Panc1 (cell line): ENCODE results near the gene PPP1R16B. TPM values are rescaled to one million over a fixed set of nuclear protein-coding genes. Genes with fewer than 3 reads are reported as not detected.

Source experiments
- ATAC-seq: fragments of 200-7000 bp; cut with Tn5 transposase; 2 replicates; pipeline ENCODE4 v1.9.1; 2020; ENCODE audit warnings: mild to moderate bottlenecking, moderate library complexity
- BruUV-seq: library from RNA; stranded (reverse); fragments of 400-500 nt; replicated peaks from 2 replicates; lab custom pipeline; 2021; lab: Mats Ljungman, UMichigan
- CTCF ChIA-PET: fragments of 300-600 bp; sonication (Branson Sonifier 250); formaldehyde crosslinking; loops from one replicate; lab custom pipeline; 2022; ENCODE audit warnings: antibody characterized with exemption; lab: Charles Lee
- POLR2A ChIA-PET: fragments of 300-600 bp; sonication (Branson Sonifier 250); formaldehyde crosslinking; loops from one replicate; lab custom pipeline; 2022; ENCODE audit warnings: antibody characterized with exemption; lab: Charles Lee
- DNase-seq: peaks from one replicate; pipeline ENCODE4 v3.0.0-alpha.2; 2010; ENCODE audit warnings: low read depth, low spot score
- H3K27ac ChIP-seq: 2 replicates; pipeline ENCODE4 v1.5.1; 2011; ENCODE audit warnings: mild to moderate bottlenecking, low read length, inconsistent platforms
- H3K27me3 ChIP-seq: fragments of 200-500 bp; sonication (Bioruptor generic); 2 replicates; pipeline ENCODE4 v1.6.0; 2014; ENCODE audit warnings: low read length, inconsistent platforms; ENCODE audit not compliant: control insufficient read depth, insufficient read depth
- H3K36me3 ChIP-seq: fragments of 200-500 bp; sonication (Bioruptor generic); 2 replicates; pipeline ENCODE4 v1.5.1; 2014; ENCODE audit warnings: inconsistent platforms, mild to moderate bottlenecking, low read length, moderate library complexity; ENCODE audit not compliant: control insufficient read depth, insufficient read depth
- H3K4me1 ChIP-seq: 2 replicates; pipeline ENCODE4 v1.5.1; 2011; ENCODE audit warnings: inconsistent platforms, mild to moderate bottlenecking, low read length, moderate library complexity; ENCODE audit not compliant: control insufficient read depth, insufficient read depth
- H3K4me3 ChIP-seq, 2 experiments: 2 replicates each; pipeline ENCODE4 v1.5.1; 2011 to 2012; ENCODE audit warnings: low read depth in 2 of 2, low read length in 2 of 2, mild to moderate bottlenecking in 2 of 2, inconsistent platforms in 1 of 2, moderate library complexity in 1 of 2
- H3K9me3 ChIP-seq: fragments of 200-500 bp; sonication (Bioruptor generic); 2 replicates; pipeline ENCODE4 v1.5.1; 2014; ENCODE audit warnings: low read depth, mild to moderate bottlenecking, inconsistent platforms, low read length, moderate library complexity; ENCODE audit not compliant: control insufficient read depth, insufficient read depth
- POLR2AphosphoS5 ChIP-seq: IDR thresholded peaks from 2 replicates; pipeline ENCODE4 v1.6.1; 2012; ENCODE audit warnings: mild to moderate bottlenecking, low read depth, low read length, moderate library complexity
- SIN3A ChIP-seq: IDR thresholded peaks from 2 replicates; pipeline ENCODE4 v1.6.1; 2012; ENCODE audit warnings: low read depth, mild to moderate bottlenecking, low read length, moderate library complexity, borderline replicate concordance; ENCODE audit not compliant: insufficient read depth
- TCF7L2 ChIP-seq: IDR thresholded peaks from 2 replicates; pipeline ENCODE4 v1.6.1; 2011; ENCODE audit warnings: mild to moderate bottlenecking, low read depth, low read length, inconsistent platforms
- in situ Hi-C: cut with HindIII; loops from 2 replicates; pipeline ENCODE4 v1.10.0; 2016; ENCODE audit warnings: low sequenced_read_pairs, low pct_unique_long_range_greater_than_20kb
- intact Hi-C: fragments of 100-400 bp; cut with micrococcal nuclease; formaldehyde crosslinking; loops from one replicate; pipeline ENCODE4 v1.10.0; 2022; ENCODE audit not compliant: unreplicated experiment
- total RNA-seq: library from RNA; stranded (reverse); gene quantifications from one replicate; pipeline ENCODE4 v1.2.1, GENCODE V29; 2021; ENCODE audit not compliant: unreplicated experiment
- TF ChIP-seq, protein P1 (sequence below), 2 experiments: IDR thresholded peaks; 2 replicates each; pipeline ENCODE4 v1.6.1; 2011 to 2012; ENCODE audit warnings: low read depth in 2 of 2, control low read depth in 1 of 2, low read length in 1 of 2, mild to moderate bottlenecking in 1 of 2, moderate library complexity in 1 of 2; ENCODE audit not compliant: insufficient read depth in 1 of 2
- TF ChIP-seq, protein P2 (sequence below): fragments of 450-650 bp; IDR thresholded peaks from 2 replicates; pipeline ENCODE4 v1.5.1; 2017; ENCODE audit warnings: mild to moderate bottlenecking

The PPP1R16B gene
- total RNA-seq, 1 experiment from 2014 or later, result 0.92 TPM

DNA sequence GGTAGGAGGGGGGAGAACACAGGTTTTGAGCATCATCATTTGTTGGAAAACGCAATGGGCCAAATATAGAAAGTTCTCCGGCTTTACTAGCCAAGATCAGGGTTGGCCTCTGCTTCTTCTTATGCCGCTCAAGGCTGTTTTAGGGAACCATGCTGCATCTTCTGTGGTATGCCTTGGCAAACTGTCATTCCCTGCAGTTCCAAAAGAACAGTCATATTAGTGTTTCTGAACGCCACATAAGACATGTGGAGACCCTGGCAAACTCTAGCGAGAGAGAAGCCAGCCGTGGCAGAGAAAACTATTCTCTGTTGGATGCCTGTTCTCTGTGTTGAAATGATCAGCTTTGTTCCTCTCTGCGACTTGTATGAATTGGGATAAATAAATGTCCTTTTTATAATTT, 46.4 kb upstream of the PPP1R16B start:
- no peaks in the 10 kb centered on the region for H3K27me3 ChIP-seq
- ATAC-seq (no peak), DNase-seq (no peak)
- H3K27ac ChIP-seq, result no peak overlapping the region
- intact Hi-C loops, result no loop called here
- H3K36me3 ChIP-seq, result peaks cover 11% of the 10 kb centered on the region; the same call in 1 of the 2 replicates
- no peaks in the 10 kb centered on the region for H3K9me3 ChIP-seq
- no peak overlapping the region for H3K4me3 ChIP-seq
- in situ Hi-C loops, result no loop called here
- CTCF ChIA-PET, result no interaction called here
- H3K4me1 ChIP-seq, result no peaks in the 10 kb centered on the region
- POLR2A ChIA-PET, result no interaction called here
- no TSS peak for BruUV-seq
- TF ChIP-seq SIN3A (no peak), POLR2AphosphoS5 (no peak), TCF7L2 (no peak)
- TF ChIP-seq, protein P1, sequence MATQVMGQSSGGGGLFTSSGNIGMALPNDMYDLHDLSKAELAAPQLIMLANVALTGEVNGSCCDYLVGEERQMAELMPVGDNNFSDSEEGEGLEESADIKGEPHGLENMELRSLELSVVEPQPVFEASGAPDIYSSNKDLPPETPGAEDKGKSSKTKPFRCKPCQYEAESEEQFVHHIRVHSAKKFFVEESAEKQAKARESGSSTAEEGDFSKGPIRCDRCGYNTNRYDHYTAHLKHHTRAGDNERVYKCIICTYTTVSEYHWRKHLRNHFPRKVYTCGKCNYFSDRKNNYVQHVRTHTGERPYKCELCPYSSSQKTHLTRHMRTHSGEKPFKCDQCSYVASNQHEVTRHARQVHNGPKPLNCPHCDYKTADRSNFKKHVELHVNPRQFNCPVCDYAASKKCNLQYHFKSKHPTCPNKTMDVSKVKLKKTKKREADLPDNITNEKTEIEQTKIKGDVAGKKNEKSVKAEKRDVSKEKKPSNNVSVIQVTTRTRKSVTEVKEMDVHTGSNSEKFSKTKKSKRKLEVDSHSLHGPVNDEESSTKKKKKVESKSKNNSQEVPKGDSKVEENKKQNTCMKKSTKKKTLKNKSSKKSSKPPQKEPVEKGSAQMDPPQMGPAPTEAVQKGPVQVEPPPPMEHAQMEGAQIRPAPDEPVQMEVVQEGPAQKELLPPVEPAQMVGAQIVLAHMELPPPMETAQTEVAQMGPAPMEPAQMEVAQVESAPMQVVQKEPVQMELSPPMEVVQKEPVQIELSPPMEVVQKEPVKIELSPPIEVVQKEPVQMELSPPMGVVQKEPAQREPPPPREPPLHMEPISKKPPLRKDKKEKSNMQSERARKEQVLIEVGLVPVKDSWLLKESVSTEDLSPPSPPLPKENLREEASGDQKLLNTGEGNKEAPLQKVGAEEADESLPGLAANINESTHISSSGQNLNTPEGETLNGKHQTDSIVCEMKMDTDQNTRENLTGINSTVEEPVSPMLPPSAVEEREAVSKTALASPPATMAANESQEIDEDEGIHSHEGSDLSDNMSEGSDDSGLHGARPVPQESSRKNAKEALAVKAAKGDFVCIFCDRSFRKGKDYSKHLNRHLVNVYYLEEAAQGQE (IDR thresholded peaks at IDR 0.05; ENCODE audit: insufficient read depth in 1 of 2, low read depth in 2 of 2, low read length in 1 of 2), result no peak
- TF ChIP-seq, protein P2, sequence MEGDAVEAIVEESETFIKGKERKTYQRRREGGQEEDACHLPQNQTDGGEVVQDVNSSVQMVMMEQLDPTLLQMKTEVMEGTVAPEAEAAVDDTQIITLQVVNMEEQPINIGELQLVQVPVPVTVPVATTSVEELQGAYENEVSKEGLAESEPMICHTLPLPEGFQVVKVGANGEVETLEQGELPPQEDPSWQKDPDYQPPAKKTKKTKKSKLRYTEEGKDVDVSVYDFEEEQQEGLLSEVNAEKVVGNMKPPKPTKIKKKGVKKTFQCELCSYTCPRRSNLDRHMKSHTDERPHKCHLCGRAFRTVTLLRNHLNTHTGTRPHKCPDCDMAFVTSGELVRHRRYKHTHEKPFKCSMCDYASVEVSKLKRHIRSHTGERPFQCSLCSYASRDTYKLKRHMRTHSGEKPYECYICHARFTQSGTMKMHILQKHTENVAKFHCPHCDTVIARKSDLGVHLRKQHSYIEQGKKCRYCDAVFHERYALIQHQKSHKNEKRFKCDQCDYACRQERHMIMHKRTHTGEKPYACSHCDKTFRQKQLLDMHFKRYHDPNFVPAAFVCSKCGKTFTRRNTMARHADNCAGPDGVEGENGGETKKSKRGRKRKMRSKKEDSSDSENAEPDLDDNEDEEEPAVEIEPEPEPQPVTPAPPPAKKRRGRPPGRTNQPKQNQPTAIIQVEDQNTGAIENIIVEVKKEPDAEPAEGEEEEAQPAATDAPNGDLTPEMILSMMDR, result no peak

DNA sequence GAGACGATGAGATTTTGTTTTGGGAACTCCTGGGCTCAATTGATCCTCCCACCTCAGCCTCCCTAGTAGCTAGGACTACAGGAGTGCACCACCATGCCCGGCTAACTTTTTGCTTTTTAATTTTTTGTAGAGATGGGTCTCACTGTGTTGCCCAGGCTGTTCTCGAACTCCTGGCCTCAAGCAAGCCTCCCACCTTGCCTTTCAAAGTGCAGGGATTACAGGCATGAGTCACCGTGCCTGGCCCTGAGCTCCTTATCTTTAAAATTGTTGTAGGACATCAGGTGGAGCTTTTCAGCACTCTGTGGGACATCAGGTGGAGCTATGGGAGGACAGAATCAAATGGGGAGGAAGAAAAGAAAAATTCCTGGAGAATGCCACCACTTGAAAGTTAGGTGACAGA, 44.5 kb upstream of the PPP1R16B start:
- ChIA-PET CTCF (no interaction called here), POLR2A (no interaction called here)
- H3K27me3 ChIP-seq, result no peaks in the 10 kb centered on the region
- H3K36me3 ChIP-seq, result peaks cover 14% of the 10 kb centered on the region
- intact Hi-C loops (no loop called here), in situ Hi-C loops (no loop called here)
- no peak overlapping the region for H3K4me3 ChIP-seq
- no peaks in the 10 kb centered on the region for H3K4me1 ChIP-seq
- H3K9me3 ChIP-seq, result no peaks in the 10 kb centered on the region
- no peak overlapping the region for H3K27ac ChIP-seq
- no peak for ATAC-seq
- TF ChIP-seq POLR2AphosphoS5 (no peak), SIN3A (no peak), TCF7L2 (no peak)
- TF ChIP-seq, protein P2, result no peak
- TF ChIP-seq, protein P1 (IDR thresholded peaks at IDR 0.05; ENCODE audit: insufficient read depth in 1 of 2, low read depth in 2 of 2, low read length in 1 of 2), result no peak
- DNase-seq, result no peak
- BruUV-seq, result no TSS peak
